HEK293T (cell line): Measurements from ENCODE around the gene SATB2.

Experiments
- ARNT ChIP-seq: fragments of 450-650 bp; IDR thresholded peaks from 2 replicates; pipeline ENCODE4 v1.6.1; 2017; ENCODE audit warnings: mild to moderate bottlenecking
- BHLHE40 ChIP-seq: fragments of 450-650 bp; IDR thresholded peaks from 2 replicates; pipeline ENCODE4 v1.6.1; 2016; ENCODE audit warnings: mild to moderate bottlenecking, moderate library complexity, borderline replicate concordance
- FOXM1 ChIP-seq: fragments of 450-650 bp; IDR thresholded peaks from 2 replicates; pipeline ENCODE4 v1.6.1; 2017; ENCODE audit warnings: mild to moderate bottlenecking, borderline replicate concordance
- HDGF ChIP-seq: fragments of 450-650 bp; IDR thresholded peaks from 2 replicates; pipeline ENCODE4 v1.6.1; 2017; ENCODE audit warnings: antibody characterized with exemption, borderline replicate concordance
- SP1 ChIP-seq: fragments of 450-650 bp; IDR thresholded peaks from 2 replicates; pipeline ENCODE4 v1.6.1; 2017
- TARDBP ChIP-seq: fragments of 450-650 bp; IDR thresholded peaks from 2 replicates; pipeline ENCODE4 v1.6.1; 2016

- TF ChIP-seq HDGF = no peak
- TF ChIP-seq BHLHE40 = no peak
- TF ChIP-seq TARDBP = no peak
- no peak for TF ChIP-seq ARNT
- TF ChIP-seq SP1 = no peak
- TF ChIP-seq FOXM1 = no peak
Observed at GRCh38 chr2:199456383-199457146, 1.2 kb downstream of the SATB2 start.
